ENCODE results near the gene SNORC. TPM values are rescaled to one million over a fixed set of nuclear protein-coding genes. Genes with fewer than 3 reads are reported as not detected.

SNORC gene
- total and polyA plus RNA-seq, 10 of the 15 experiments (the other 5 are each of a cell fraction or from before 2014, with no cell fraction given): 0.04 to 0.74 (median 0.45) TPM; not detected in 4

DNA sequence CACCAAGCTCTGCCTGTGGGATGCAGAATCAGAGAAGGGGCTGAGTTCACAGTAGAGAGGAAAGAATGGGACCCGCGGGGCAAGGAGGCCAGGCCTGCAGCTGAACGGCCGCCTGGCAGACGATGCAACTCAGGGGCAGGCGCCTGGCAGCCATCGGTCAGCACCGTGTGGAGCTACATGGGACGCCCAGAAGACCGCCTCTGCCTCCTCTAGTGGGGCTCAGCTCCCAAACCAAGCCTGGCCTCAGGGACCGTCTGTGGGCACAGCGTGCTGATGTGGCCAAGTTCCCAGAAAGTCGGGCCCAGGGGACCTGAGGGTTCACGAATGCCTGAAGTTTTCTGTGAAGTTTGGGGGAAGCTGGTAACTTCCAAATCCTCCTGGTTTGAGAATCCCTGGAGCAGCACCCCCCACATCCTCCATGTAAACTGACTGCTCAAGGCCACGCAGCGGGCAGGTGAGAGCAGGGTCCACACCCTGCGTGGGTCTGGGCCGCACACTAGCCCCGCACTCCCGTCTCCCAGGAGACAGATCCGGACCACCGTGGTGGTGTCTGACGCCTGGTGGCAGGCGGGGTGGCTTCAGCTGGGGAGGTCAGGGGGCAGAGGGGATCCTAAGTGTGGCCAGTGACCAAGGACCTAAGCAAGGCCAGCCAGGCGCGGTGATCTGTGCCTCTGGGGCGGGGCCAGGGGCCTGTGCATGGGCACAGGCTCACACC is 14.6 kb downstream of the SNORC start (continued):
- TF ChIP-seq, protein P1, sequence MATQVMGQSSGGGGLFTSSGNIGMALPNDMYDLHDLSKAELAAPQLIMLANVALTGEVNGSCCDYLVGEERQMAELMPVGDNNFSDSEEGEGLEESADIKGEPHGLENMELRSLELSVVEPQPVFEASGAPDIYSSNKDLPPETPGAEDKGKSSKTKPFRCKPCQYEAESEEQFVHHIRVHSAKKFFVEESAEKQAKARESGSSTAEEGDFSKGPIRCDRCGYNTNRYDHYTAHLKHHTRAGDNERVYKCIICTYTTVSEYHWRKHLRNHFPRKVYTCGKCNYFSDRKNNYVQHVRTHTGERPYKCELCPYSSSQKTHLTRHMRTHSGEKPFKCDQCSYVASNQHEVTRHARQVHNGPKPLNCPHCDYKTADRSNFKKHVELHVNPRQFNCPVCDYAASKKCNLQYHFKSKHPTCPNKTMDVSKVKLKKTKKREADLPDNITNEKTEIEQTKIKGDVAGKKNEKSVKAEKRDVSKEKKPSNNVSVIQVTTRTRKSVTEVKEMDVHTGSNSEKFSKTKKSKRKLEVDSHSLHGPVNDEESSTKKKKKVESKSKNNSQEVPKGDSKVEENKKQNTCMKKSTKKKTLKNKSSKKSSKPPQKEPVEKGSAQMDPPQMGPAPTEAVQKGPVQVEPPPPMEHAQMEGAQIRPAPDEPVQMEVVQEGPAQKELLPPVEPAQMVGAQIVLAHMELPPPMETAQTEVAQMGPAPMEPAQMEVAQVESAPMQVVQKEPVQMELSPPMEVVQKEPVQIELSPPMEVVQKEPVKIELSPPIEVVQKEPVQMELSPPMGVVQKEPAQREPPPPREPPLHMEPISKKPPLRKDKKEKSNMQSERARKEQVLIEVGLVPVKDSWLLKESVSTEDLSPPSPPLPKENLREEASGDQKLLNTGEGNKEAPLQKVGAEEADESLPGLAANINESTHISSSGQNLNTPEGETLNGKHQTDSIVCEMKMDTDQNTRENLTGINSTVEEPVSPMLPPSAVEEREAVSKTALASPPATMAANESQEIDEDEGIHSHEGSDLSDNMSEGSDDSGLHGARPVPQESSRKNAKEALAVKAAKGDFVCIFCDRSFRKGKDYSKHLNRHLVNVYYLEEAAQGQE (IDR thresholded peaks at IDR 0.05; ENCODE audit: low read depth, low read length): no peak
- TF ChIP-seq, protein P2, sequence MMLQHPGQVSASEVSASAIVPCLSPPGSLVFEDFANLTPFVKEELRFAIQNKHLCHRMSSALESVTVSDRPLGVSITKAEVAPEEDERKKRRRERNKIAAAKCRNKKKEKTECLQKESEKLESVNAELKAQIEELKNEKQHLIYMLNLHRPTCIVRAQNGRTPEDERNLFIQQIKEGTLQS (IDR thresholded peaks at IDR 0.05; ENCODE audit: borderline replicate concordance, extremely low read depth, low read depth, low read length): no peak
- TF ChIP-seq, protein P3, sequence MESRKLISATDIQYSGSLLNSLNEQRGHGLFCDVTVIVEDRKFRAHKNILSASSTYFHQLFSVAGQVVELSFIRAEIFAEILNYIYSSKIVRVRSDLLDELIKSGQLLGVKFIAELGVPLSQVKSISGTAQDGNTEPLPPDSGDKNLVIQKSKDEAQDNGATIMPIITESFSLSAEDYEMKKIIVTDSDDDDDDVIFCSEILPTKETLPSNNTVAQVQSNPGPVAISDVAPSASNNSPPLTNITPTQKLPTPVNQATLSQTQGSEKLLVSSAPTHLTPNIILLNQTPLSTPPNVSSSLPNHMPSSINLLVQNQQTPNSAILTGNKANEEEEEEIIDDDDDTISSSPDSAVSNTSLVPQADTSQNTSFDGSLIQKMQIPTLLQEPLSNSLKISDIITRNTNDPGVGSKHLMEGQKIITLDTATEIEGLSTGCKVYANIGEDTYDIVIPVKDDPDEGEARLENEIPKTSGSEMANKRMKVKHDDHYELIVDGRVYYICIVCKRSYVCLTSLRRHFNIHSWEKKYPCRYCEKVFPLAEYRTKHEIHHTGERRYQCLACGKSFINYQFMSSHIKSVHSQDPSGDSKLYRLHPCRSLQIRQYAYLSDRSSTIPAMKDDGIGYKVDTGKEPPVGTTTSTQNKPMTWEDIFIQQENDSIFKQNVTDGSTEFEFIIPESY (IDR thresholded peaks at IDR 0.05): no peak
- TF ChIP-seq SREBF2 (IDR thresholded peaks at IDR 0.05; ENCODE audit: low read length) (no peak), GATAD2B (conservative IDR thresholded peaks at IDR 0.05; ENCODE audit: low read depth) (no peak), CBFB (IDR thresholded peaks at IDR 0.05; ENCODE audit: low read depth) (no peak), SP1 (IDR thresholded peaks at IDR 0.05; ENCODE audit: low read depth, low read length) (no peak)

Measured in GM12878 (cell line).